ENCODE results near the gene GALNT9. TPM values are rescaled to one million over a fixed set of nuclear protein-coding genes. Genes with fewer than 3 reads are reported as not detected.

The GALNT9 gene
- total RNA-seq, 6 donors from 2014 or later, result 0.26 TPM; not detected in 5

DNA sequence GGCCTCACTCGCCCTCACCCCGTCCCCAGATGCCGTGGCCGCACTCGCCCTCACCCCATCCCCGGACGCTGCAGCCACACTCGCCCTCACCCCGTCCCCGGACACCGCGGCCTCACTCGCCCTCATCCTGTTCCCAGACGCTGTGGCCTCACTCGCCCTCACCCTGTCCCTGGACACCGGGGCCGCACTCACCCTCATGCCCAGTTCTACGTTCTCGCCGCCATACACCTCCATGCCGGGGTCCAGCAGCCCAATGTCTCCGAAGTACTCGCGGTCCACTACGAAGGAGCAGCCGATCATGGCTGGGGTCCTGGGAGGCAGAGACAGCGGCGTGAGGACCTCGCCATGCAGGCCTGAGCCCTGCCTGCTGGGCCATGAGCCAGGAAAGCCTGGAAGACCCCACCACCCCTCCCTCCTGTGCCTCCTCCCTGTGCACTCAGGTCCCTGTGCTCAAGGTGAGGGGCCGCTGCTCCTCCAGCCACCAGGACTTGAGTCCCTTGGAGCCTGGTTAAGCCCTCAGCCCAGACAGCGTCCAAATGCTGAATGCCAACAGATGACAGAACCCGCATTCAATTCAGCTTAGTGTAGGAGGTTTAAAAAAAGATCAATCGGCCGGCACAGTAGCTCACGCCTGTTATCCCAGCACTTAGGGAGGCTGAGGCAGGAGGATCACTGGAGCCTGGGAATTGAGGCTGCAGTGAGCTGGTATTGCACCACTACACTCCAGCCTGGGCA is 81.5 kb downstream of the GALNT9 start:
- Histone ChIP-seq H3K27ac (no peak overlapping the region), H3K36me3 (no peaks in the 10 kb centered on the region), H3K4me1 (no peaks in the 10 kb centered on the region), H3K27me3 (no peaks in the 10 kb centered on the region), H3K4me3 (no peak overlapping the region), H3K9me3 (no peaks in the 10 kb centered on the region)
- DNase-seq (peak in 1 of 2 donors; percentile 73), ATAC-seq (ENCODE audit: low FRiP score in 2 of 2) (peak in 1 of 2 donors; percentile 31)
- 85 to 92% methylated on average over 29 to 35 of the region's 35 CpGs for WGBS, 2 donors
- TF ChIP-seq POLR2AphosphoS5 (IDR thresholded peaks at IDR 0.05) (no peak), EP300 (IDR thresholded peaks at IDR 0.05) (no peak), POLR2A (IDR thresholded peaks at IDR 0.05) (no peak)
- TF ChIP-seq, protein P1, sequence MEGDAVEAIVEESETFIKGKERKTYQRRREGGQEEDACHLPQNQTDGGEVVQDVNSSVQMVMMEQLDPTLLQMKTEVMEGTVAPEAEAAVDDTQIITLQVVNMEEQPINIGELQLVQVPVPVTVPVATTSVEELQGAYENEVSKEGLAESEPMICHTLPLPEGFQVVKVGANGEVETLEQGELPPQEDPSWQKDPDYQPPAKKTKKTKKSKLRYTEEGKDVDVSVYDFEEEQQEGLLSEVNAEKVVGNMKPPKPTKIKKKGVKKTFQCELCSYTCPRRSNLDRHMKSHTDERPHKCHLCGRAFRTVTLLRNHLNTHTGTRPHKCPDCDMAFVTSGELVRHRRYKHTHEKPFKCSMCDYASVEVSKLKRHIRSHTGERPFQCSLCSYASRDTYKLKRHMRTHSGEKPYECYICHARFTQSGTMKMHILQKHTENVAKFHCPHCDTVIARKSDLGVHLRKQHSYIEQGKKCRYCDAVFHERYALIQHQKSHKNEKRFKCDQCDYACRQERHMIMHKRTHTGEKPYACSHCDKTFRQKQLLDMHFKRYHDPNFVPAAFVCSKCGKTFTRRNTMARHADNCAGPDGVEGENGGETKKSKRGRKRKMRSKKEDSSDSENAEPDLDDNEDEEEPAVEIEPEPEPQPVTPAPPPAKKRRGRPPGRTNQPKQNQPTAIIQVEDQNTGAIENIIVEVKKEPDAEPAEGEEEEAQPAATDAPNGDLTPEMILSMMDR (IDR thresholded peaks at IDR 0.05), result no peak

DNA sequence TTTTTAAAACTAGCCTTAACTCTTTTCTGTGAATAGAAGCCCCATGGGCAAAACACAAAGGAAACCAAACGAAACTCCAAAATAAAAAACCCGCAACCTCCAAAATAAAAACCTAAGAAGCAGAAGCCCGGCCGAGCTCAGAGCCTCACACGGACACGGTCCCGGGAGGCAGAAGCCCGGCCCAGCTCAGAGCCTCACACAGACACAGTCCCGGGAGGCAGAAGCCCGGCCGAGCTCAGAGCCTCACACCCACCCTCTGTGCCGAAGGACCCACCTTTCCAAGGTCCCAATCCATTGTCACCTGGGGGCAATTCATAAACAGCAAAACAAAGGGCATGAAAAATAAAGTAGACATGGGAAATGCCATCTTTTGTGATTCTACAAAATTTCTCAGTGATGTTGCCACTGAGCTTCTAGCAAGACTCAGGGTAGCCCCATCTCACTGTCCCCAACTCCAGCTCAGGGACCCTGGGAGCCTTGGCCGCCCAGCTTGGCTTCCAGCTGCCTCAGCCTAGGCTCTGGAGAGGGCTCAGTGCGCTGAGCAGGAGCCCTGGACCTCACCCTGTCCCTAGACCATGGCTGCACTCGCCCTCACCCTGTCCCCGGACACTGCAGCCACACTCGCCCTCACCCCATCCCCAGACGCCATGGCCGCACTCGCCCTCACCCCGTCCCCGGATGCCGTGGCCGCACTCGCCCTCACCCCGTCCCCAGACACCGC is 82.2 kb downstream of the GALNT9 start:
- 77 to 84% methylated on average over 25 to 26 of the region's 27 CpGs for WGBS, 2 donors
- H3K36me3 ChIP-seq, result no peaks in the 10 kb centered on the region
- ATAC-seq (ENCODE audit: low FRiP score in 2 of 2), result peak in 1 of 2 donors; percentile 6
- no peak overlapping the region for H3K4me3 ChIP-seq
- DNase-seq, result no peak
- no peaks in the 10 kb centered on the region for H3K9me3 ChIP-seq
- H3K27me3 ChIP-seq, result no peaks in the 10 kb centered on the region
- no peaks in the 10 kb centered on the region for H3K4me1 ChIP-seq
- TF ChIP-seq, protein P1 (IDR thresholded peaks at IDR 0.05), result no peak
- no peak for TF ChIP-seq POLR2AphosphoS5 (IDR thresholded peaks at IDR 0.05)
- no peak for TF ChIP-seq EP300 (IDR thresholded peaks at IDR 0.05)
- no peak overlapping the region for H3K27ac ChIP-seq

DNA sequence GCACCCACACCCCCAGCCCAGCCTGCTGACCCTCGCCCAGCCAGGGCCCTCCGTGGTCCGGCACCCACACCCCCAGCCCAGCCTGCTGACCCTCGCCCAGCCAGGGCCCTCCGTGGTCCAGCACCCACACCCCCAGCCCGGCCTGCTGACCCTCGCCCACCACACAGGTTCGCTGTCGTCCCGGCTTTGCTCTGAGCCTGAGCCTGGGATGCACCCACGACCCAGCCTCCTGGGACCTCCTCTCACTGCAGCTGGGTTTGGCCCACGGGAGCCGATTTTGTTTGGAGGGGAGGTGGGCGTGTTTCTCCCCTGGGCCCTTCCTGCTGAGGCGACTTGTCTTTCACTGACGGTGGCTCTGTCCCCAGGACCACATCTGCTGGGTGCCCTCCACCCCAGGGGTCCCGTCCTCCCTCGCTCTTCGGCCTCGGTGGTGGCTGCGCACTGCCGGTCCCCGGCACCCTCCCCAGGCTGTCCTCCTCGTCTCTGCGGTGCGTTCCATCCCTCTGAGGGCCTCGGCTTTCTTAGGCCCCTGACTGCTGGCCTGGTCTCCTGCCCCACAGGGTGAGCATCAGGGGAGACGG is 83.8 kb downstream of the GALNT9 start:
- Histone ChIP-seq H3K9me3 (no peaks in the 10 kb centered on the region), H3K36me3 (no peaks in the 10 kb centered on the region), H3K4me3 (no peak overlapping the region), H3K4me1 (no peaks in the 10 kb centered on the region), H3K27ac (no peak overlapping the region), H3K27me3 (no peaks in the 10 kb centered on the region)
- peak in 1 of 2 donors; percentile 77 for DNase-seq
- peak in 1 of 2 donors; percentile 24 for ATAC-seq (ENCODE audit: low FRiP score in 2 of 2)
- WGBS, 2 donors, result 85 to 86% methylated on average over 25 to 28 of the region's 28 CpGs
- TF ChIP-seq EP300 (IDR thresholded peaks at IDR 0.05) (no peak), POLR2AphosphoS5 (IDR thresholded peaks at IDR 0.05) (no peak), POLR2A (IDR thresholded peaks at IDR 0.05) (no peak)
- TF ChIP-seq, protein P1 (IDR thresholded peaks at IDR 0.05), result no peak

DNA sequence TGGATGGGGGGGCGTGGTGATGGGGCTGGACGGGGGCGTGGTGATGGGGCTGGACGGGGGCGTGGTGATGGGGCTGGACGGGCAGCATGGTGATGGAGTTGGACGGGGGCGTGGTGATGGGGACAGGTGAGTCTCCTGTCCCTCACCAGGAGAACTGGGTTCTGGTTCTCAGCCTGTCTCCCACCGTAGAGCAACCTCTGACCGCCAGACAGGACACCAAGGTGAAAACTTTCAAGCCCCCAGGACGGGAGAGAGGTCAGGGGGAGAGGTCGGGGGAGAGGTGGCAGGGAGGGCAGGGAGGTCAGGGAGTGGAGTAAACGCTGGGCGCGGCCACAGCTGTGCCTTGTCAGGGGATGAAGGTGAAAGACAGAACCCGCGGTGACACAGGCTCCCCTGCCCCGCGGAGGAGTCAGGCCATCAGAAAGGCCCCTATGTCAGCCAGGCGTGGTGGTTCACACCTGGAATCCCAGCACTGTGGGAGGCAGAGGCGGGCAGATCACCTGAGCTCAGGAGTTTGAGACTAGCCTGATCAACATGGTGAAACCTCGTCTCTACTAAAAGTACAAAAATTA is 84.6 kb downstream of the GALNT9 start:
- WGBS, 2 donors, result 68 to 72% methylated on average over 20 to 21 of the region's 22 CpGs
- H3K36me3 ChIP-seq, result no peaks in the 10 kb centered on the region

More for the DNA sequence above, 84.6 kb downstream of the GALNT9 start:
- Histone ChIP-seq H3K4me3 (no peak overlapping the region), H3K4me1 (peaks cover 0 to 5% (median 0%) of the 10 kb centered on the region in 4 donors), H3K27me3 (no peaks in the 10 kb centered on the region), H3K9me3 (no peaks in the 10 kb centered on the region), H3K27ac (no peak overlapping the region)
- TF ChIP-seq EP300 (IDR thresholded peaks at IDR 0.05) (no peak), POLR2AphosphoS5 (IDR thresholded peaks at IDR 0.05) (no peak), POLR2A (IDR thresholded peaks at IDR 0.05) (no peak)
- TF ChIP-seq, protein P1 (IDR thresholded peaks at IDR 0.05), result no peak
- DNase-seq (no peak), ATAC-seq (ENCODE audit: low FRiP score in 2 of 2) (no peak)
